ACHN (cell line): ENCODE results near the gene CFAP221.

ENCODE experiments used
- DNase-seq: peaks from one replicate; pipeline ENCODE4 v3.0.0-alpha.2; 2015
- in situ Hi-C: cut with HindIII; loops from 2 replicates; pipeline ENCODE4 v1.10.0; 2017; ENCODE audit warnings: low sequenced_read_pairs, low pct_ligation_motif_present, low pct_unique_long_range_greater_than_20kb

CFAP221 gene

DNA sequence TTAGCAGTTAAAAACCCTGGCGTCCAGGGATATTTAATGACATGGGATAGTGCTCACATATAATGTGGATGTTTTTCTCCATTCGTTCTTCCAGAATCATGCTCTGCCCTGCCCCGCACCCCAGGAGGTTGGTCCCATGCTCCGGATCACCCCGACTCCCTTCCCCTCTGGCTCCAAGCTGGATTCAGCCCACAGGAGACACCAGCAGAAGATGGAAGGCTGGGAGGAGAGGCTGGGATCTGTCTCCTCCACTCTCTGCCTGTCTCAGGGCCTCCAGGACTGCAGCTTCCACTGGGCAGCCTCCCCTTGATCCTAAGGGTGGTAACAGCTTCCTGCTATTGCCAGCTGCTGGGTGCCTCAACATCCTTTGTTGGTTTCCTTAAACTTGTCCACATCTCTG lies 159.3 kb downstream of the CFAP221 start:
- no peak for DNase-seq
- in situ Hi-C loops, result no loop called here

DNA sequence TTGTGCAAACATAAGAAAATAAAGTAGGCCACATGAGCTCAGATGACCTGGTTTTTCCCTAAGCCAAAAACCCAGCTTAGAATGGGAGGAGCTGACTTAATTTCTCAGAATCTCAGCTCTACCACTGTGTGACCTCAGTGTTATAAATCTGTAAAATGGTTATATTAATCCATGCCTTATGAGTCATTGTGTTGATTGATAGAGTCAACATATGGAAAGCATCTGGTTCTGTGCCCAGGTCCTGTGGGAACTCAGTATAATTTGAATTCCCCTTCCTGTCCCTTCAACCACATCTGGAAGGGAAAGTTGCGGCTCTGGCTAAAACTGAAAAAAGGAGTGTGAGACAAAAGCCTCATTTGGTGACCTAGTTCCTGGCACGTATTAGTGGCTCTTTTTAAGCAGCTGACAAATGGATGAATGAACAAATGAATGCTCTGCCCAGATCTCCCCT lies 160.4 kb downstream of the CFAP221 start:
- in situ Hi-C loops, result no loop called here
- DNase-seq, result no peak

DNA sequence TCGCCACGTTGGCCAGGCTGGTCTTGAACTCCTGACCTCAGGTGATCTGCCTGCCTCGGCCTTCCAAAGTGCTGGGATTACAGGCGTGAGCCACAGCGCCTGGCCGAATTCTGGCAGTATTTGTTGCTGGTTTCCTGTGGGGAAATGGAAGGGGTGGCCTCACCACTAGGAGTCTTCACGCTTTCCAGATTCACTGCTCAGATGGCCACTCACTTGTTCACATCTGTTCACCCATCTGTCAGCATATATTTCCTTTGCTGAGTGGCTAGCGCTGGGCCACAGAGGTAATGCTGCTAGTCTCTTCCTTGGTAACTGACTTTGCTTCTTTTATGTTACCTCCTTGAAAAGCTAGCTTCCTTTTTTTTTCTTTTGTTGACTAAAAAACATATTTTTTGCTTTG lies 162.0 kb downstream of the CFAP221 start:
- in situ Hi-C loops, result no loop called here
- no peak for DNase-seq
